Measurements from ENCODE around the gene USP7. TPM values are rescaled to one million over a fixed set of nuclear protein-coding genes. Genes with fewer than 3 reads are reported as not detected.
"Not testable (repeated sequence)": the region's sequence is repeated elsewhere in the genome, so short reads cannot be mapped to it uniquely, and the experiment has no call there.

The USP7 gene
- total RNA-seq, 1 experiment from 2014 or later = 148 TPM

DNA sequence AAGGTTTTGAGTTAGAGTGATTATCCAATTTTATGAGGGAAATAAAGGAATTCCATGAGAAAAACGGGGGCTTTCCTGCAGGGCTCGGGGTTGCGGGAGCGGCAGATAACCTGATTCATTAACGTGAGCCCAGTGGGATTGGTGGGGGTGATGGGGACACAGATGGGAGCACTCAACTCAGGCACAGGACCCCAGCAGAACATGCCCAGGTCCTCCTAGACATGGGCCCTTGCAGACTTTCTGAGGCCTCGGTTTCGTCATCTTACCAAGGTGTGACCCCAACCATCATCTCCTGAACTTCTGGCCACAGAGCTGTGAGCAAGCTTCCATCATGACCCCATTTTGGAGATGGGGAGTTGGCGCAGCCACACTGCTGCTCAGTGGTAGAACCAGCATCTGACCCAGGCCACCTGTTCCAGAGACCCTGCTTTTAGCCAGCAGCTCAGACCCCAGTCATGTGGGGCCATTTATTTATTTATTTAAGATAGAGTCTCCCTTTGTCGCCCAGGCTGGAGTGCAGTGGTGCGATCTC, 117.2 kb downstream of the USP7 start:
- ChIA-PET CTCF (no interaction called here), POLR2A (no interaction called here)
- Mint-ChIP-seq H3K4me1 (ENCODE audit: low read depth, unreplicated experiment) (peaks cover 17% of the 10 kb centered on the region), H3K4me3 (ENCODE audit: unreplicated experiment) (no peak overlapping the region), H3K27me3 (ENCODE audit: insufficient read depth, unreplicated experiment) (no peaks in the 10 kb centered on the region), H3K36me3 (ENCODE audit: insufficient read depth, unreplicated experiment) (peaks cover 60% of the 10 kb centered on the region), H3K27ac (ENCODE audit: unreplicated experiment) (no peak overlapping the region), H3K9me3 (ENCODE audit: unreplicated experiment) (no peaks in the 10 kb centered on the region)
- H3K4me3 ChIP-seq (ENCODE audit: low read depth, low read length) = no peak overlapping the region
- no peak for DNase-seq
- TF ChIP-seq, protein P1, sequence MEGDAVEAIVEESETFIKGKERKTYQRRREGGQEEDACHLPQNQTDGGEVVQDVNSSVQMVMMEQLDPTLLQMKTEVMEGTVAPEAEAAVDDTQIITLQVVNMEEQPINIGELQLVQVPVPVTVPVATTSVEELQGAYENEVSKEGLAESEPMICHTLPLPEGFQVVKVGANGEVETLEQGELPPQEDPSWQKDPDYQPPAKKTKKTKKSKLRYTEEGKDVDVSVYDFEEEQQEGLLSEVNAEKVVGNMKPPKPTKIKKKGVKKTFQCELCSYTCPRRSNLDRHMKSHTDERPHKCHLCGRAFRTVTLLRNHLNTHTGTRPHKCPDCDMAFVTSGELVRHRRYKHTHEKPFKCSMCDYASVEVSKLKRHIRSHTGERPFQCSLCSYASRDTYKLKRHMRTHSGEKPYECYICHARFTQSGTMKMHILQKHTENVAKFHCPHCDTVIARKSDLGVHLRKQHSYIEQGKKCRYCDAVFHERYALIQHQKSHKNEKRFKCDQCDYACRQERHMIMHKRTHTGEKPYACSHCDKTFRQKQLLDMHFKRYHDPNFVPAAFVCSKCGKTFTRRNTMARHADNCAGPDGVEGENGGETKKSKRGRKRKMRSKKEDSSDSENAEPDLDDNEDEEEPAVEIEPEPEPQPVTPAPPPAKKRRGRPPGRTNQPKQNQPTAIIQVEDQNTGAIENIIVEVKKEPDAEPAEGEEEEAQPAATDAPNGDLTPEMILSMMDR (IDR thresholded peaks at IDR 0.05; ENCODE audit: insufficient read depth in 1 of 2, low read depth in 1 of 2, low read length in 1 of 2, severe bottlenecking in 1 of 2, unreplicated experiment in 1 of 2) = no peak
- peaks cover 4% of the 10 kb centered on the region; the same call in 1 of the 2 replicates for H3K36me3 ChIP-seq (ENCODE audit: control insufficient read depth, insufficient read depth, low read length)
- no peaks in the 10 kb centered on the region for H3K9me3 ChIP-seq
- BruUV-seq (replicated peaks) = no TSS peak
- no peaks in the 10 kb centered on the region for H3K4me1 ChIP-seq
- intact Hi-C loops (cut with micrococcal nuclease; ENCODE audit: unreplicated experiment) = no loop called here
- no peaks in the 10 kb centered on the region for H3K27me3 ChIP-seq (replicated peaks; ENCODE audit: control insufficient read depth, insufficient read depth, low read length)

DNA sequence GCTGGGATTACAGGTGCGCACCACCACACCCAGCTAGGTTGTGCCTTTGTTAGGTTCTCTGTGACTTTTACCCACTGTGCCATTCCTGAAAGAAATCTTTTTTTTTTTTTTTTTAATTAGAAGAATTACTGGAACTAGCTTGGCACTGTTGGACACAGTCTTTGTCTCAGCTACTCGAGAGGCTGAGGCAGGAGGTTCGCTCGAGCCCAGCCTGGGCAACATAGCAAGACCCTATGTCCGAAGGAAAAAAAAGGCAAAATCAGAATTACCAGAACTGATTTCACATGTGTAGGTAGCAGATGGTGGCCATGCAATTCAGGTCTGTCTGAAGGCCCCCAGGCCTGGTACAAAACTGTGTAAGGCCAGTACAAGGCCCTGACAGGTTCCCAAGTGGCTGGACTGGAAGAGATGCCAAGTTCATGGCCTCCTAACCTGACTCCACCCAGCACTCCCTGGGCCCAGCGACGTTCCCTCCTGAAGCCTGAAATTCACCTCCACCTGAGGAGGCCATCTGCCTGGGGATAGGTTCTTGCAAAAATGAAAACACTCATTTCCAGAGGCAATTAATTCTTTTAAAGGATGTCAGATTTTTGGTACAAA, 117.9 kb downstream of the USP7 start:
- peaks cover 54% of the 10 kb centered on the region for H3K36me3 Mint-ChIP-seq (ENCODE audit: insufficient read depth, unreplicated experiment)
- H3K36me3 ChIP-seq (ENCODE audit: control insufficient read depth, insufficient read depth, low read length) = peaks cover 4% of the 10 kb centered on the region; the same call in 1 of the 2 replicates
- no peaks in the 10 kb centered on the region for H3K9me3 Mint-ChIP-seq (ENCODE audit: unreplicated experiment)
- intact Hi-C loops (cut with micrococcal nuclease; ENCODE audit: unreplicated experiment) = no loop called here
- no peak overlapping the region for H3K27ac Mint-ChIP-seq (ENCODE audit: unreplicated experiment)
- no peaks in the 10 kb centered on the region for H3K27me3 ChIP-seq (replicated peaks; ENCODE audit: control insufficient read depth, insufficient read depth, low read length)
- peaks cover 17% of the 10 kb centered on the region for H3K4me1 Mint-ChIP-seq (ENCODE audit: low read depth, unreplicated experiment)
- no TSS peak for BruUV-seq (replicated peaks)
- H3K4me3 Mint-ChIP-seq (ENCODE audit: unreplicated experiment) = no peak overlapping the region
- no peaks in the 10 kb centered on the region for H3K9me3 ChIP-seq
- no peak overlapping the region for H3K4me3 ChIP-seq (ENCODE audit: low read depth, low read length)
- DNase-seq = no peak
- no peaks in the 10 kb centered on the region for H3K4me1 ChIP-seq
- TF ChIP-seq, protein P1 (IDR thresholded peaks at IDR 0.05; ENCODE audit: insufficient read depth in 1 of 2, low read depth in 1 of 2, low read length in 1 of 2, severe bottlenecking in 1 of 2, unreplicated experiment in 1 of 2) = no peak
- POLR2A ChIA-PET = no interaction called here
- CTCF ChIA-PET = no interaction called here
- no peaks in the 10 kb centered on the region for H3K27me3 Mint-ChIP-seq (ENCODE audit: insufficient read depth, unreplicated experiment)

DNA sequence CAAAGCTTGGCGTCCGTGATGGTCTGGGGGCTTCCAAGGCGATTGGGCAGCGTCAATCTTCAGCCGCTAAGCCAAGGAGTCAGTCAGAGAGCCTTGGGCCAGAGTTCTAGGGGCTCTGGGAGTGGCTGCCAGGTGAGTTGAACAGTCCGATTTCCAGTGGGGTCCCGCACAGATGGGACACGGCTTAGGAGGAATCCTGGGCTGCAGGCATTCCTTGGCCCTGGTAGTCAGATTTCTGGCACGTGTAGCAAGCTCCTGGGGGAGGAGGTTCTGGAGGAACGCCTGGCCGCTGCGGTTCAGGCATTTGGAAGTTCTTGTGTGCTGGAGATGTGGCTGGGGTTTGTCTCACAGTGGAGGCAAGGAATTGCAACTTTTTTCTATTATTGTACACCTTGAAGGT, 120.4 kb downstream of the USP7 start:
- H3K9me3 ChIP-seq = not testable (repeated sequence)

More for the DNA sequence above, 120.4 kb downstream of the USP7 start:
- H3K27me3 ChIP-seq (replicated peaks; ENCODE audit: control insufficient read depth, insufficient read depth, low read length); BruUV-seq (replicated peaks); H3K4me1 ChIP-seq; DNase-seq; H3K9me3 Mint-ChIP-seq (ENCODE audit: unreplicated experiment); POLR2A ChIA-PET; H3K27me3 Mint-ChIP-seq (ENCODE audit: insufficient read depth, unreplicated experiment); H3K4me3 Mint-ChIP-seq (ENCODE audit: unreplicated experiment); H3K27ac Mint-ChIP-seq (ENCODE audit: unreplicated experiment); H3K36me3 ChIP-seq (ENCODE audit: control insufficient read depth, insufficient read depth, low read length); intact Hi-C loops (cut with micrococcal nuclease; ENCODE audit: unreplicated experiment); CTCF ChIA-PET; H3K4me3 ChIP-seq (ENCODE audit: low read depth, low read length): not testable (repeated sequence)
- peaks cover 17% of the 10 kb centered on the region for H3K4me1 Mint-ChIP-seq (ENCODE audit: low read depth, unreplicated experiment)
- H3K36me3 Mint-ChIP-seq (ENCODE audit: insufficient read depth, unreplicated experiment) = peaks cover 34% of the 10 kb centered on the region

Other genes with a start within 250 kb of the USP7 start
- 11.4 and 11.9 TPM in 2 replicates for gene TMEM186, start 166.3 kb downstream of the USP7 start, total RNA-seq (2022)
- 66.3 and 69.0 TPM in 2 replicates for gene PMM2, start 166.1 kb downstream of the USP7 start, total RNA-seq (2022)
- 103 and 105 TPM in 2 replicates for gene CARHSP1, start 94.9 kb downstream of the USP7 start, total RNA-seq (2022)
- not detected in 2 replicates for gene LITAFD, start 81.6 kb downstream of the USP7 start, total RNA-seq (2022)
- 42.9 and 47.1 TPM in 2 replicates for gene HAPSTR1, start 127.7 kb upstream of the USP7 start, total RNA-seq (2022)